HG03095 (cell line): Measurements from ENCODE around the gene ARTN.

ENCODE experiments used
- ATAC-seq: cut with Tn5 transposase; IDR thresholded peaks from one replicate; pipeline ENCODE4 v1.9.1; 2021; ENCODE audit warnings: moderate library complexity; ENCODE audit not compliant: unreplicated experiment

The ARTN gene, protein sequence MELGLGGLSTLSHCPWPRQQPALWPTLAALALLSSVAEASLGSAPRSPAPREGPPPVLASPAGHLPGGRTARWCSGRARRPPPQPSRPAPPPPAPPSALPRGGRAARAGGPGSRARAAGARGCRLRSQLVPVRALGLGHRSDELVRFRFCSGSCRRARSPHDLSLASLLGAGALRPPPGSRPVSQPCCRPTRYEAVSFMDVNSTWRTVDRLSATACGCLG

DNA sequence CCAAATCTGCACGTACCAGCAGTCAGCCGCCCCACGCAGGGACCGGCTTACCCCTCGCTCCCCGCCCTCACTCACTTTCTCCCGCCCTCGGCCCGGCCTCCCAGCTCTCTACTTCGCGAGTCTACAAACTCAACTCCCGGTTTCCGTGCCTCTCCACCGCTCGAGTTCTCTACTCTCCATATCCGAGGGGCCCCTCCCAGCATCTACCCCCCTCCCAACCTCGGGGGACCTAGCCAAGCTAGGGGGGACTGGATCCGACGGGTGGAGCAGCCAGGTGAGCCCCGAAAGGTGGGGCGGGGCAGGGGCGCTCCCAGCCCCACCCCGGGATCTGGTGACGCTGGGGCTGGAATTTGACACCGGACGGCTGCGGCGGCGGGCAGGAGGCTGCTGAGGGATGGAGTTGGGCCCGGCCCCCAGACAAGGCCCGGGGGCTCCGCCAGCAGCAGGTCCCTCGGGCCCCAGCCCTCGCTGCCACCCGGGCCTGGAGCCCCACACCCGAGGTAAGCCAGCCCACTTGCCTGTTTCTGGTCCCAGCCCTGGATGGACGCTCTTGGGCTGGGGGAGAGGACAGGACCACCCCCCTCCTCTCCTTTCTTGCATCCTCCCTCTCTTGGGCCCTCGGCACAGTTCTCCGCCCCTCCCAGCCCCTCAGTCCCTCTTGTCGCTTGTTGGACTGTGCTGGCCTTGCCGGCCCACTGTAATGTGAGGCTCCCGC, at the start of gene ARTN:
Gene ARTN (plus strand): TSS at position 416 of the 715 bp plus-strand sequence. CDS start 1,856 bp downstream, outside the sequence.
- no peak for ATAC-seq

DNA sequence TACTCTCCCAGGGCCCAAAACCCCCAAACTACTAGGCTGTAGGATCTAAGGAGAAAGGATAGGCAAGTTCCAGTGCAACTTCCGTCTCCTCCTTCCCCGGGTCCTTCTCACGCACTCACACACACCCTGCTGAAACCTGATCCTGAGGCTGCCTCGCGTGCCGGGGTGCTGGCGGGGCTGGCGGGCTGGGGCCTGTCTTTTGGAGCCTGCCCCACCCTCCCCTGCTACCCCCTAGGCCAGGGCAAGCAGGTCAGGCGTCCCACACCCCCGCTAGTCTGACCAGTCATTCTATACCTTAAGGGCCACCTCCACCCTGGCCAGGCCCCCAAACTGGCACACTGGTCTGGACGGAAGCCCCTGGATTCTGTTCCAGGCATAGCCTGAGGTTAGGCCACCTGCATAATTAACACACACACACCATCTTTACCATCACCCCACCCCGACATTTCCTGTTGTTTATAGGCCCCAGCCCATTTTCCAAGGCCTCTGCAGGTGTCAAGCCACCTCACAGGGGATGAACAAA, 48.3 kb upstream of the ARTN start:
- ATAC-seq, result no peak

DNA sequence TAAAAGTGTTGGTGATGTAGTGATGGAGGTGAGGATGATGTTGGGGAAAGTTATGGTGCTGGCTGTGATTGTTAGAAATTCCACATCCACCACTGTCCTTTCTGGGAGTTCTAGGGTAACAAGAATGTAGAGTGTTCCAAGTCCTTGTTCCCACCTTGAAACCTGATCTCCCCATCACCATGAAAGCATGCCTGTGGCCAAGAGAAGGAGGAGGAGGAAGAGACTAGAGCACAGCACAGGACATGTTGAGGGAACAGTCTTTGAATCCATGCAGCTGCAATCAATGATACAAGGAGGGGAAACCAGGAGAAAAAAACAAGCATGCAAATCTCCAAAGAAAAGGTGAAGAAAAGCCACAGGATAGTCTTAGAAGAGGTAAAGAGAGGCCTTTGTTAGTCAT, 45.9 kb upstream of the ARTN start:
- no peak for ATAC-seq

DNA sequence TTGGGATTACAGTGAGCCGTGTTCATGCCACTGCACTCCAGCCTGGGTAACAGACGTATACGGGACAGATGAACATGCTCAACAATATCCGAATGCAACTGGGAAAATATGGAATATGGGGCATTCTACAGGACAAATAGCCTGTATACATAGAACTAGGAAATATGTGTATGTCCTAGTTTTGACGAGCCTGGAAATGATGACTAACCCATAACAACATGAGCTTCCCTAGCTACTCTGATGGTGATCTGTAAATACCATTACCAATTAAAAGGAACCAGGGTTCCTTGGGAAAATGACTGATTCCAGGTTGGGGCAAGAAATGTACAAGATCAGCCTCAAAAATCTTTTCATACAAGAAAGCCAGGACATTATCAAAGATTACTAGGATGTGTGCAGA, 42.8 kb upstream of the ARTN start:
- ATAC-seq, result no peak

DNA sequence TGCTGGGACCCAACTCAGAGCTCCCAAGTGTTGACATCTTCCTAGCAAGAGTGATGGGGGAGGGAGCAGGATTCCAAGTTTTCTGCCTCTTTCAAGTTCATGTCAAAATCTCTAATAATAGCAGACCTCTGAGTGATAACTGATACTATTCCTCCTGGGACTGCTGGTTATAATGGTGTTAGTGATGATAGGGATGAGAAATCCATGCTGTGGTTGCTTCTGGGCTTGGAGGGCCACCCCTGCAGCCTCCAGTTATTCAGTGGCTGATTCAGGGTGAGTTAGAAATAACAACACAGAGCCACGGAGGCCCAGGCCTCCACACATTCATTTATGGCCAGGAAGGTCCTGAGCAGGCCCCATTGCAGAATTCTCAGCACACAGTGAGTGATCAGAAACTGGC, 40.6 kb upstream of the ARTN start:
- ATAC-seq, result no peak

DNA sequence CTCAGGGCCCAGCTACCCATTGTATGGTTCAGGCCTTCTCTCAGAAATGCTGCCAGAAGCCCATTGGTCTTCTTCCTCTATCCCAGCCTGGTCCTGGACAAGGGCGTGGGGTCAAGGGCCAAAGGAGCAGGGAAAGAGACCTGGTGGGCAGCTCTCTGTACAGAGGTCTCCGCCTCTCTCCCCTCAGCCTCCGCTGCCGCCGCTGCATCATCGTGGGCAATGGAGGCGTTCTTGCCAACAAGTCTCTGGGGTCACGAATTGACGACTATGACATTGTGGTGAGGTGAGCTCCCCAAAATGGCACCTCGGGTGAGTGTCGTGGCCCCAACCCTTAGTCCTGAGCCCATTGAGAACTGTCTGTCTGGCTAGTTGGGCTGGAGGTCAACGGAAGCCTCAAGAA, 34.6 kb upstream of the ARTN start:
- ATAC-seq, result no peak

DNA sequence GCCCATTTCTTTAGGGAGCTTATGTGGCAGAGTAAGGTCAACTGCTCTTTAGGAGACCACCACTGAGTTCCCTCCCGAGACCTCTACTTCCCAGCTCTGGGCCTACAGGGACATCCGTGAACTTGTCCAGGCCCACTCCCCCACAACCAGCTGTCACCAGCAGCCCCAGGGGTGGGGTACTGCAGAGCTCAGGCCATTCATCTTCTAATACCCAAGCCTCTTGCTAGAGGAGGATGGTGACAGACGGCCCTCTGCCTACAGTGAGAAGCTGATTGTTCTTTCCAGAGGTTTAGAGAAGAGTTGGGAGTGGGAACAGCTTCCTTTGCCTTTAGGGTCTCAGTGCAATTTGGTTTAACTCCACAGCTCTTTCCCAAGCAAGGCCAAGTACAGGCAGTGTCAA, 33.2 kb upstream of the ARTN start:
- no peak for ATAC-seq

DNA sequence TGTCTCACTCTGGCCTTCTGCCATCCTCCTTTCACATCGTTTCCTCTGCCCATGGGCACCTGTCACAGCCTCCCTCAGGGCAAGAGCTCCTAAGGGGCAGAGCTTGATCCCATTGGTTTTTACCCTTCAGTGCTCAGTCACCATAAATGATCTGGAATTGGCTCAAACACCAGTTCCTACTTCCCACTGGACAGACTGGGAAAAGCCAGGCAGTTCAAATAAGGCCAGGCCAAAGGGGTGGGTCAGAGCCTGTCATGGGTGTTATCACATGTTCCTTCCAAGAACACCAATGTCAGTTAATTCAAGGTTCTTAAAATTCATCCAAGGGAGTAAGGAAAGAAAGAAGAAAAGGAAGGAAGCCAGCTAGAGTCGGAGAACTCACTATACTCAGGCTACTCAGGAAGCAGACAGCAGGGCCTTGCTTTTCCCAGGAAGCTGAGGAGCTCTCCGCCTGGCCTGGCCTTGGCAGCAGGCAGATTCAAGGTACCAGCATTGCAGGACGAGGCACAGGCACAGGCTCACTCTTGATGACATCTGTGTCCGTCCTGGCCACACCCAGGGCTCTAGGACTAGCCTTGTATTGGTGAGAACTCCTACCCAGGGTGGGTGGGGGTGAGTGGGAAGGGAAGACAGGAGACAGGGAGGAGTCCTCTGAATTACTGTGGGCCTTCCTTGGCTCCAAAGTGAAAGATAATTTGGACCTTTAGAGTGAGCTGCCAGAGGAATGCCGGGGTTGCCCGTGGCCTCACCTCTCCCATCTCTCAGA, 32.2 kb upstream of the ARTN start:
- ATAC-seq, result no peak

DNA sequence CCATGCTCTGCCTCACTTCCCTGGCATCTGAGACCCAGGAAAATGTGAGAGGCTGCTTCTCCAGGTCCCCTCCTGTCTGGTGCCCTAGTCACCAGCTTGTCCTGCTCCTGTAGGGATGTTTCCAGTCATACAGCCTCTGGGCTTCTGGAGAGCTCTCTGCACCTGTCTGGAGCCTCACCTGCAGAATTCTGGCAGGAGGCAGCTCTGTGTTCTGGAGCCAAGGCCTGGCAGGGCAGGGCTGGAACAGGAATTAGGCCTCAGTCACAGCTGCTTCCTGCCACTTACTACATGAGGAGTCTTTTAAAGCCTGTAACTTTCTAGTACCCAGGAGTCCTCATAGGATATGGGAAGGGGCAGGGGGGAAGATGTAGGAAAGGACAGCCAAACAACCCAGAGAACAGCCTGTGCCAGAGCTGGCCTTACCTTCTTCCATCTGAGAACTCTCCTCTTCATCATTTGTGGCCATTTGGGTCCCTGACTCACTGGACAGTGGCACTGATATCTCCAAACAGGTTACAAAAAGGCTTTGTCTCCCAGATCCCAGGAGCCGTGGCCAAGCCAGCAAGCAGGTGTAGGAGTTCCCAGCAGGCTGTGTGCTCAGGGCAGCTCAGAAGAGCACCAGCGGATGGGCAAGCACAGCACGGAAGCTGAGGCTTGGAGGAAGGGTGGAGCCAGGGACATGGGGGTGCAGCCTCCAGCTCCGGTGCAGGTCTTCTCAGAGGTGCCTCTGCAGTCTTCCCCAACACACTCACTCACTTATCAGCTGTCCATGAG, 31.4 kb upstream of the ARTN start:
- no peak for ATAC-seq

DNA sequence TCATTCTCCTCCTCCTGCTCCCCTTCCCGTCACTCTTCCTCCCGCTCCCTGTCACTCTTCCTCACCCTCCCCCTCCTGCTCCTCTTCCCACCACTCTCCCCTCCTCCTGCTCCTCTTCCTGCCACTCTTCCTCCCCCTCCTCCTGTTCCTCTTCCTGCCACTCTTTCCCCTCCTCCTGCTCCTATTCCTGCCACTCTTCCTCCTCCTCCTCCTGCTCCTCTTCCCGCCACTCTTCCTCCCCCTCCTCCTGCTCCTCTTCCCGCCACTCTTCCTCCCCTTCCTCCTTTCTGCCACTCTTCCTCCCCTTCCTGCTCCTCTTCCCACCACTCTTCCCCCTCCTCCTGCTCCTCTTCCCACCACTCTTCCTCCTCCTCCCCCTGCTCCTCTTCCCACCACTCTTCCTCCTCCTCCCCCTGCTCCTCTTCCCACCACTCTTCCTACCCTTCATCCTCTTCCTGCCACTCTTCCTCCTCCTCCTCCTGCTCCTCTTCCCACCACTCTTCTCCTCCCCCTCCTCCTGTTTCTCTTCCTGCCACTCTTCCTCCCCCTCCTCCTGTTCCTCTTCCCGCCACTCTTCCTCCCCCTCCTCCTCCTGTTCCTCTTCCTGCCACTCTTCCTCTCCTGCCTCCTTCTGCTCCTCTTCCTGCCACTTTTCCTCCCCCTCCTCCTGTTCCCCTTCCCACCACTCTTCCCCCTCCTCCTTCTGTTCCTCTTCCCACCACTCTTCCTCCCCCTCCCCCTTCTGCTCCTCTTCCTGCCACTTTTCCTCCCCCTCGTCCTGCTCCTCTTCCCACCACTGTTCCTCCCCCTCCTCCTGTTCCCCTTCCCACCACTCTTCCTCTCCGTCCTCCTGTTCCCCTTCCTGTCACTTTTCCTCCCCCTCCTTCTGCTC, 28.7 kb upstream of the ARTN start:
- no peak for ATAC-seq

DNA sequence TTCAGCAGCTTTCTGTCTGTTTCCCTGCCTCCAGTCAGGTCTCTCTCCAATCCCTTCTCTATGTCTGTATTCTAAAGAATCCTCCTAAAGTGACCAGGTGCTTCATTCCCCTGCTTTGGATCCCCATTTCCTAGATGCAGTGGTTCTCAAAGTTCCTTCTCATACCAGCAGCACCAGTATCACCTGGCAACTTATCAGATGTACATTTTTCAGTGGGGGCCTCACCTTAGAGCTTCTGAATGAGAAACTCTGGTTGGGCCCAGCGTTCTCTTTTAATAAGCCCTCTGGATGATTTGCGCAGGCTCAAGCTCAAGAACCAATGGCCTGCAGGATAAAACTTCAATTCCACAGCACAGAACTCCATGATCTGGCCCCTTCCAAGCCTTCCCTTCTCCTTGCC, 25.4 kb upstream of the ARTN start:
- no peak for ATAC-seq

DNA sequence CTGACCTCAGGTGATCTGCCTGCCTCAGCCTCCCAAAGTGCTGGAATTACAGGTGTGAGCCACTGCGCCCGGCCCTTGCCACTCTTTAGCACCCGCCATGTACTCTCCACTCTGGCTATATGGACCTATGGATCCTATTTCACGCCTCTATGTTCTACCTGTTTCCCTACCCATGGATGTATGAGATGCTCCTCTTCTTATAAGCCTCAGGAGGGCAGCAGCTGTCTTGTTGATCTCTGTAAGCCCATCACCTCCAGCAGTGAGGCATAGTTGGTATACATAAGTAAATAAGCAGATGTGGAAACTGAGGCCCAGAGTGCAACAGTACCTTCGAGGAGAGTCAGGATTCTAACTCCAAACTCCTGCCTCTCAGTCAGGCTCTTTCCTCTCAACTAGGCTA, 24.7 kb upstream of the ARTN start:
- no peak for ATAC-seq

DNA sequence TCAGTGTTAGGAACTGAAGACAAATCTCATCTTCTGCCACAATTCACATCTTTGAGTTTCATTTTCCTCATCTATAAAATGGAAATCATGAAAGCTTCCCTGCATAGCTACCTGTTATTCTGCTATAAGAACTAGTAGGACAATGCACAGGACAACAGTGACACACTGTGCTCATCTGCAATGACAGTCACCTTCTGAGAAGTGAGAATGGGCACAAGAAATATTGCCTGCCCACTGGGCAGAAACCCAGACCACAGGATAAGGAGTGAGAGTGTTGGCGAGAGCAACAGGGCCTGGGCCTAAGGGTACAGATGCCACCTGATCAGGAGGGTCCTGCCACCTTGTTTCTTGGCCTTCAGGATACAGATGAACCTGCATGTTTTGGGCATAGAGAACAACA, 23.3 kb upstream of the ARTN start:
- no peak for ATAC-seq

DNA sequence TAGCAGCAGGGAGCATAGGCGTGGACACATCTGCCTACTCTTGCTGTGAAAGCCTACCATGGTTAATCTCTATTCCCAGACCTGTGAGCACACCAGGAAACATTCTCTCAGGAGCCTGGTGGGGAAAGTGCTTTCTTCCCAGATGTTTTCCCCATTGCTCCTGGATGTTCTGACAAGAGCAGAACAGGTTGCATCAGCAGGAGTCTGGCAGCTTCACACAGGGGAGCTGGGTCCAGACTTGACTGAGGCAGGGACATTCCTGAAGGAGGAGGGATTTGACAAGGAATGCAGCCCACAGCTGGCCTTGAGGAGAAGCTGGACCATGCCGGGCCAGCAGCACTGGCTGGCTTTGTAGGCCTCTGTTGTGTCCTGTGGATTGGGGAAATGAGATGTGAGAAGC, 21.0 kb upstream of the ARTN start:
- no peak for ATAC-seq

DNA sequence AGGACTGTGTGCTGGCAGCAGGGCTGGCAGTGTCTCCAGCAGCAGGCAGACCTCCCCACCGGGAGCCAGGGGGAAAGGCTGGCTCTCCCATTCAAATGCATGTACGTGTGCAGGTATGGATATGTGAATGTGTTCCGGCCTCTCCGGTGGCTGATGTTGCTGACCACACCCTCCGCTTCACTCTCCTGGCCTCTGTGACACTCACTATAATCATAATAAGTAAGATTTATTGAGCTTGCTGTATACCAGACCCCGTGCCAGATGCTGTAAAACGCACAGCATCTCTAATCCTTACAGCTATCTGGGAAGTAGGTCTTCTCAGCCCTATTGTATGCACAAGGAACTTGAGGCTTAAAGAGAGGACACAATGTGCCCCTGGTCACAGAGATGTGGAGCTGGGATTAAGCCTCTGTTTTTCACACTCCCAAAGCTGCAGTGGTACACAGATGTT, 20.5 kb upstream of the ARTN start:
- no peak for ATAC-seq

DNA sequence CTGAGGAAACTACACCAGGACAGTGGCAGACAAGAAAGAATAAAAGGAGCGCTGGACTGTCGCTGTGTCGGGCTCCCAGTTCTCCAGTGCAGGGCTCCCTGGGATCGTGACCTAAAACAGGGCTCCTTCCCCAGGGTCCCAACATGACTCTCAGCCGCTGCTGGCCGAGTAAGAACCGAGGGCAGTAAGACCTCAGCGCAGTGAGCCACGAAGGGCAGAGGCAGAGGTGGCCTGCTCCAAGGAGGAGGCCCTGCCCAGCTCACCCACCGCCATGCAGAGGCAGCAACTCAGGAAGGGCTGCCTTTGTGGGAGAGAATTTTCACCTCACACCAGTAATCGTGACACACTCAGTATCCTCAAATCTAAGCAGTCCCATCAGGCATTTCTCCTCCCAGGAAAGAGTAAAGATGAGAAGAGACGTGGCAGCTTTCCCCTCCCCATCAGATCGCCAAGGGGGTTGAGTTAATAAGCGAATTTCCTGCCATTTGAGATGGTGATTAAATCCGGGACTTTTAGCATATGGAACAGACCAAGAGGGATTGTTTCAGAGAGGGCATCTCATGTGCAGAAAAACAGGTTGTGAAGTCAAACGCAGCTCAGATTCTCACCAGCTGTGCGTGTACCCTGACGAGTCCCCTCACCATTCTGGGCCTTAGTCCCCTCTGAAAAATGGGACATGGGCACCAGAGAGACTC, 19.8 kb upstream of the ARTN start:
- ATAC-seq, result no peak

DNA sequence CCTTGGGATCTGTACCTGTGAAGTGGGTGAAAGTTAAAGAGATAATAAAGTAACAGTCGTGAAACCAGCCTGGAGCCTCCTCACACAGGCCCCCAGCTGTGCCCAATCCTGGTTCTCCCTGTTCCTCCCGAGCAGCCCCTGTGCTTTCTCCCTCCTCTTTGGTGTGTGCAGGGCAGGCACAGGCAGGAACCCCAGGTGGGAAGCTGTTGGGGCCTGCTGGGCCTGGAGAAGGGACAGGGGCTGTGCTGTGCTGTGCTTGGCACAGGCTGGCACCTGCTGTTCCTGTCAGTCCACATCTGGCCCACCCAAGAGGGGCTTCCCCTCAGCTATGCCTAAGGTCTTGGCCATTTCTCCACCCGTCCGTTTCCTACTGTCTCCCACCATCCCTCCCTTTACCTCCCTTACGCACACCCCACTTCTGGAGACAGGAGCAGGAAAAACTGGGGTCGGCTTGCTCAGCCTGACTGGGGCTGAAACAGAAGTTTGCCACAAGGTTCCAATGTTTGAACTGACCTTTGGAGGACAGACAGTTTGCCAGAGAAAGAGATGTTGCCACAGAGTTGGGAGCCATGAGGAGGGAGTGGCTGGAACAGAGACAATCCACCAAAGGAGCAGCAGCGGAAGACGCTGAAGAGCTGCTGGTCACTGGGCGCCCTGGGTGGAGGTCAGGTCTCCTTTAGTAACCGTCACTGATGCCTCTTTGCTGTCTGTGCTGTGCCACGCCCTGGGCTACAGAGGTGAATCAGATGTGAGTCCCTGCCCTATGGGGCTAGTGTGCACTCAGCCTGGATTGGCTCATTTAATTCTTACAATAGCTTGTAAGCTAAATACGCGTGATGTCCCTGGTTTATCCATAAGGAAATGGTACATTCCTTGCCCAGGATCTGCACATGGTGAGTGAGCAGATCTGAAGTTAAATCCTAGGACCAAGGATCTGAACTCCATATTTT, 18.8 kb upstream of the ARTN start:
- ATAC-seq, result no peak

DNA sequence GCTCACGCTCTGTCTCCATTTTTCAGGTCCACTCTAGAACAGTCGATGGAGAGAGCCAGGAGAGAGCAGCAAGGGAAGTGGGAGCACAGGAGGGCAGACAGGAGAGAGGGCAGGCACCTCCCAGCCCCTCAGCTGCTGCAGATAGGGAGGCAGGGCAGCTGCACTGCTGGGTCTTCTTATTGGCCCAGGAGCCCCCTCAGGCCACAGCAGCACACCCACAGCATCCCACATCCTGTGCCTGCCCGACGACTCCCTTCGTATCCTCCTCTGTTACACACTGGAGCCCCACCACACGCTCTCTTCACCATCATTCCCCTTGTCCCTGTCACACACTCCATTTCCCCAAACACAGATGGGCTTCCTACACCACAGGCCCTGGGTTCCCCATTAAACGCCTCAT, 13.7 kb upstream of the ARTN start:
- no peak for ATAC-seq
